Keratinocyte (primary cell): ENCODE results near the gene PHF2.

ENCODE experiments used
- EZH2 ChIP-seq: IDR thresholded peaks from one replicate; pipeline ENCODE4 v1.6.1; 2012; ENCODE audit warnings: inconsistent platforms, mild to moderate bottlenecking, low read length, moderate library complexity
- TF ChIP-seq, protein P1 (sequence below), 3 experiments: IDR thresholded peaks in 1 of 3; conservative IDR thresholded peaks in 1 of 3; optimal IDR thresholded peaks in 1 of 3; 2 replicates in 2 of 3; 3 replicates in 1 of 3; pipeline versions ENCODE3 to v1.5.1; 2011; ENCODE audit warnings: low read length in 3 of 3, mild to moderate bottlenecking in 3 of 3, moderate library complexity in 2 of 3, control low read depth in 1 of 3, inconsistent platforms in 1 of 3; ENCODE audit not compliant: insufficient read depth in 2 of 3; ENCODE audit errors: extremely low read depth in 1 of 3

DNA sequence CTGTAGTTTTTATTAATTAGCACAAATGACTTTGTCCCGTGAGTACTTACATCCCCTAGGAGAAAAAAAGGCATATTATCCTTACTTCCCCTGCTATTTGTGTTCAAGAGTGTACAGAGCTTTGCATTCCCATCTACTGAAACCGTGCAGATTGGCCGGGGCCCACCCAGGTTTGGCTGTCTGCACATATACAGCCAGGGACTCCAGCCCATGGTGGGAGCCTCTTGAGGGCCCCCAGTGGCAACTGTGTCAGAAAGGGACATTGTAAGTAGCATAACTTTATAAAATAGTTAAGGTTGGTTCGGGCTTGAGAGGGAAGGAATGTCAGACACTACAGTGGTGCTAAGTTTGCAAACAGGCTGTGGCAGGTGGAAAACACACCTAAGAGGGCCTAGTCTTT is 24.7 kb downstream of the PHF2 start:
- TF ChIP-seq, protein P1, sequence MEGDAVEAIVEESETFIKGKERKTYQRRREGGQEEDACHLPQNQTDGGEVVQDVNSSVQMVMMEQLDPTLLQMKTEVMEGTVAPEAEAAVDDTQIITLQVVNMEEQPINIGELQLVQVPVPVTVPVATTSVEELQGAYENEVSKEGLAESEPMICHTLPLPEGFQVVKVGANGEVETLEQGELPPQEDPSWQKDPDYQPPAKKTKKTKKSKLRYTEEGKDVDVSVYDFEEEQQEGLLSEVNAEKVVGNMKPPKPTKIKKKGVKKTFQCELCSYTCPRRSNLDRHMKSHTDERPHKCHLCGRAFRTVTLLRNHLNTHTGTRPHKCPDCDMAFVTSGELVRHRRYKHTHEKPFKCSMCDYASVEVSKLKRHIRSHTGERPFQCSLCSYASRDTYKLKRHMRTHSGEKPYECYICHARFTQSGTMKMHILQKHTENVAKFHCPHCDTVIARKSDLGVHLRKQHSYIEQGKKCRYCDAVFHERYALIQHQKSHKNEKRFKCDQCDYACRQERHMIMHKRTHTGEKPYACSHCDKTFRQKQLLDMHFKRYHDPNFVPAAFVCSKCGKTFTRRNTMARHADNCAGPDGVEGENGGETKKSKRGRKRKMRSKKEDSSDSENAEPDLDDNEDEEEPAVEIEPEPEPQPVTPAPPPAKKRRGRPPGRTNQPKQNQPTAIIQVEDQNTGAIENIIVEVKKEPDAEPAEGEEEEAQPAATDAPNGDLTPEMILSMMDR (optimal IDR thresholded peaks at IDR 0.05 in 1 of 3, IDR thresholded peaks at IDR 0.05 in 1 of 3, conservative IDR thresholded peaks at IDR 0.05 in 1 of 3; ENCODE audit: extremely low read depth in 1 of 3, insufficient read depth in 2 of 3, low read length in 3 of 3), result no peak
- TF ChIP-seq EZH2, result no peak
